ENCODE measurements around the gene RNF214.

- no peak for TF ChIP-seq CTCF (IDR thresholded peaks at IDR 0.05; ENCODE audit: poor library complexity)
- no peak for TF ChIP-seq EZH2phosphoT487 (IDR thresholded peaks at IDR 0.05; ENCODE audit: low read depth, severe bottlenecking, unreplicated experiment)
Measured at GRCh38 chr11:117287668-117288067, 55.2 kb downstream of the RNF214 start.

All from hepatocyte (in vitro differentiated cells).